Vagina (tissue), 2 donors: Measurements from ENCODE around the gene PROM2. TPM values are rescaled to one million over a fixed set of nuclear protein-coding genes. Genes with fewer than 3 reads are reported as not detected.

ENCODE experiments used
- DNase-seq, 2 donors: peaks; one replicate each; pipeline ENCODE4 v3.0.0-alpha.2; 2017; ENCODE audit errors: extremely low spot score in 2 of 2
- H3K27ac ChIP-seq: fragments of 200-600 bp; sonication (generic); one replicate; pipeline ENCODE4 v1.5.1; 2019
- H3K27me3 ChIP-seq: fragments of 200-600 bp; sonication (generic); one replicate; pipeline ENCODE4 v1.5.1; 2019
- H3K36me3 ChIP-seq, 2 donors: fragments of 200-600 bp; sonication (generic); one replicate each; pipeline ENCODE4 v1.5.1; 2017 to 2019
- H3K4me1 ChIP-seq: fragments of 200-600 bp; sonication (generic); one replicate; pipeline ENCODE4 v1.5.1; 2019
- H3K4me3 ChIP-seq, 2 donors: fragments of 200-600 bp; sonication (generic); 1 replicate in 1 of 2; 2 replicates in 1 of 2; pipeline ENCODE4 v1.5.1; 2016 to 2019
- H3K9me3 ChIP-seq: fragments of 200-600 bp; sonication (generic); one replicate; pipeline ENCODE4 v1.5.1; 2019
- POLR2A ChIP-seq, 2 donors: fragments of 450-650 bp; IDR thresholded peaks; one replicate each; pipeline ENCODE4 v1.6.1; 2017; ENCODE audit warnings: antibody characterized with exemption in 2 of 2, mild to moderate bottlenecking in 2 of 2, moderate library complexity in 2 of 2
- POLR2AphosphoS5 ChIP-seq, 2 donors: sonication (generic); formaldehyde crosslinking; IDR thresholded peaks; one replicate each; pipeline ENCODE4 v1.9.0; 2017; ENCODE audit warnings: antibody characterized with exemption in 2 of 2, mild to moderate bottlenecking in 2 of 2, low read depth in 1 of 2; ENCODE audit not compliant: insufficient read depth in 1 of 2
- intact Hi-C: fragments of 100-400 bp; cut with DNase I; formaldehyde crosslinking; loops from one replicate; pipeline ENCODE4 v1.15.1; 2023
- total RNA-seq: library from RNA; depleted of rRNA; stranded (reverse); fragments of >200 nt; gene quantifications from one replicate; pipeline ENCODE4 v1.2.3, GENCODE V29; 2016
- TF ChIP-seq, protein P1 (sequence below), 3 experiments: fragments of 450-650 bp in 2 of 3; fragments of 200-600 bp in 1 of 3; sonication (generic) in 1 of 3; IDR thresholded peaks; one replicate each; pipeline ENCODE4 v1.5.1; 2017 to 2019; ENCODE audit warnings: antibody characterized with exemption in 3 of 3, mild to moderate bottlenecking in 2 of 3, moderate library complexity in 2 of 3

Gene PROM2
- total RNA-seq, 1 donor from 2014 or later, result 70.5 TPM

DNA sequence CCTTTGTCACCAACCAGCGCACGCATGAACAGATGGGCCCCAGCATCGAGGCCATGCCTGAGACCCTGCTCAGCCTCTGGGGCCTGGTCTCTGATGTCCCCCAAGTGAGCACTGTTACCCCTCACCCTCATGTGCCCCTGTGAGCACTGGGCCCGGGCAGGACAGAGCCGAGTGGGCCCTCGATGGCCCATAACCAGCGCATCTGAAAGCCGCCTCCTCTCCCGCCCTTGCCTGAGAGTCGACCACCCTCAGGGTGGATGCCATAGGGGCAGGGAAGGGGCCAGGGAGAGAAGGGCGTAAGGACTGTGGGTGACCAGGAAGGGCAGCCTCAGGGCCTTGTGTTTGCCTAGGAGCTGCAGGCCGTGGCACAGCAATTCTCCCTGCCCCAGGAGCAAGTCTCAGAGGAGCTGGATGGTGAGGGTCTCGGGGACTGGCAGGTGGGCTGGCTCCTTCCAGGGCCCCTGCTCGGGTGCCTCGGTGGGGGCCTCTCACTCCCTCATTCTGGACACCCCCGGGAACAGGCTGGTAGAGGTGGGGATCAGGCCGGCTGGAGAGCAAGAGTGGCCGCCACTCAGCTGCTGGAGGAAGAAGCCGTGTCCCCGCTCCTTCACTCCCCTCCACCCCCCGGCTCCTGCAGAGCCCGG is 2.1 kb downstream of the PROM2 start:
- peak overlapping the region; percentile 77 for H3K27ac ChIP-seq
- TF ChIP-seq, protein P1, sequence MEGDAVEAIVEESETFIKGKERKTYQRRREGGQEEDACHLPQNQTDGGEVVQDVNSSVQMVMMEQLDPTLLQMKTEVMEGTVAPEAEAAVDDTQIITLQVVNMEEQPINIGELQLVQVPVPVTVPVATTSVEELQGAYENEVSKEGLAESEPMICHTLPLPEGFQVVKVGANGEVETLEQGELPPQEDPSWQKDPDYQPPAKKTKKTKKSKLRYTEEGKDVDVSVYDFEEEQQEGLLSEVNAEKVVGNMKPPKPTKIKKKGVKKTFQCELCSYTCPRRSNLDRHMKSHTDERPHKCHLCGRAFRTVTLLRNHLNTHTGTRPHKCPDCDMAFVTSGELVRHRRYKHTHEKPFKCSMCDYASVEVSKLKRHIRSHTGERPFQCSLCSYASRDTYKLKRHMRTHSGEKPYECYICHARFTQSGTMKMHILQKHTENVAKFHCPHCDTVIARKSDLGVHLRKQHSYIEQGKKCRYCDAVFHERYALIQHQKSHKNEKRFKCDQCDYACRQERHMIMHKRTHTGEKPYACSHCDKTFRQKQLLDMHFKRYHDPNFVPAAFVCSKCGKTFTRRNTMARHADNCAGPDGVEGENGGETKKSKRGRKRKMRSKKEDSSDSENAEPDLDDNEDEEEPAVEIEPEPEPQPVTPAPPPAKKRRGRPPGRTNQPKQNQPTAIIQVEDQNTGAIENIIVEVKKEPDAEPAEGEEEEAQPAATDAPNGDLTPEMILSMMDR (IDR thresholded peaks at IDR 0.05), result no peak
- TF ChIP-seq POLR2A (IDR thresholded peaks at IDR 0.05) (no peak), POLR2AphosphoS5 (IDR thresholded peaks at IDR 0.05; ENCODE audit: insufficient read depth in 1 of 2, low read depth in 1 of 2) (no peak)
- H3K4me3 ChIP-seq, result peak overlapping the region in 1 of 2 donors; percentile 41
- no peaks in the 10 kb centered on the region for H3K36me3 ChIP-seq
- H3K27me3 ChIP-seq, result no peaks in the 10 kb centered on the region
- DNase-seq, result no peak
- intact Hi-C loops, result no loop called here
- no peaks in the 10 kb centered on the region for H3K9me3 ChIP-seq
- peaks cover 15% of the 10 kb centered on the region for H3K4me1 ChIP-seq

DNA sequence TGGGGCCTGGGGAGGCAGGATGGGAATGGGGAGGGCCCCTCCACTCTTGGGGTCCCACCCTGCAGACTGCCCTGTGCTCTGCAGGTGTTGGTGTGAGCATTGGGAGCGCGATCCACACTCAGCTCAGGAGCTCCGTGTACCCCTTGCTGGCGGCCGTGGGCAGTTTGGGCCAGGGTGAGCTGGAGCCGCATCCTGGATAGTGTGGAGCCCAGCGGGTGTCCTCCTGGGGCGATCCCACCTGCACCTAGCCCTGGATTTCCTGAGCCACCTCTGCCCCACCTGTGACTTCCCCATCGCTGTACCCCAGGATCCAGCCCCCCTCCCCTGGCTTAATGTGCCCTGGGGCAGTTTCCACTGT is 2.6 kb downstream of the PROM2 start:
- Histone ChIP-seq H3K27me3 (no peaks in the 10 kb centered on the region), H3K4me1 (peaks cover 15% of the 10 kb centered on the region), H3K36me3 (no peaks in the 10 kb centered on the region), H3K9me3 (no peaks in the 10 kb centered on the region), H3K27ac (peak overlapping the region; percentile 13), H3K4me3 (no peak overlapping the region)
- DNase-seq, result no peak
- TF ChIP-seq POLR2AphosphoS5 (IDR thresholded peaks at IDR 0.05; ENCODE audit: insufficient read depth in 1 of 2, low read depth in 1 of 2), result no peak
- TF ChIP-seq, protein P1 (IDR thresholded peaks at IDR 0.05), result no peak
- no peak for TF ChIP-seq POLR2A (IDR thresholded peaks at IDR 0.05)
- intact Hi-C loops, result no loop called here

DNA sequence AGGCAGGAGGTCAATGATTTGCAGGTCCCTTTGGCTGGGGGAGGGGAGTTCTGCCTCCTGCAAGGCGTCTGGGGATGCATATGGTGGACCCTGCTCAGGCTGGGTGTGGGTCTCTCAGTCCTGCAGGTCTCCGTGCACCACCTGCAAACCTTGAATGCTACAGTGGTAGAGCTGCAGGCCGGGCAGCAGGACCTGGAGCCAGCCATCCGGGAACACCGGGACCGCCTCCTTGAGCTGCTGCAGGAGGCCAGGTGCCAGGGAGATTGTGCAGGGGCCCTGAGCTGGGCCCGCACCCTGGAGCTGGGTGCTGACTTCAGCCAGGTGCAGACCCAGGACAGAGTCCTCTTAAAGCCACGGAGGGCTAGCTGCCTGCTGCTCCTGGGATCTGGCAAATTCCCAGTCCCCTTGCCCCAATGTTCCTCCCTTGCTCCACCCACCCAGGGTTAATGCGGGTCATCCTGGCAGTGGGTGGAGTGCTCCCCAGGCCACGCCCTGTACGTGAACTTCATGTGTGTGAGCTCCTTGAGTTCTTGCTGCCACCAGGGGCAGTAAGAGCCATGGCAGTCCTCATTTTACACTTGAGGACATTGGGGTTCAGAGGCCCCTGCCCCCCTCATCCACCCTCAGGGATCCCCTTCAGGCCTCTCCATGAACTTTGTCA is 3.1 kb downstream of the PROM2 start:
- Histone ChIP-seq H3K27ac (peak overlapping the region; percentile 62), H3K27me3 (no peaks in the 10 kb centered on the region), H3K4me3 (no peak overlapping the region), H3K9me3 (no peaks in the 10 kb centered on the region), H3K36me3 (no peaks in the 10 kb centered on the region), H3K4me1 (peaks cover 15% of the 10 kb centered on the region)
- DNase-seq, result no peak
- TF ChIP-seq, protein P1 (IDR thresholded peaks at IDR 0.05), result no peak
- TF ChIP-seq POLR2A (IDR thresholded peaks at IDR 0.05) (no peak), POLR2AphosphoS5 (IDR thresholded peaks at IDR 0.05; ENCODE audit: insufficient read depth in 1 of 2, low read depth in 1 of 2) (no peak)
- intact Hi-C loops, result no loop called here

DNA sequence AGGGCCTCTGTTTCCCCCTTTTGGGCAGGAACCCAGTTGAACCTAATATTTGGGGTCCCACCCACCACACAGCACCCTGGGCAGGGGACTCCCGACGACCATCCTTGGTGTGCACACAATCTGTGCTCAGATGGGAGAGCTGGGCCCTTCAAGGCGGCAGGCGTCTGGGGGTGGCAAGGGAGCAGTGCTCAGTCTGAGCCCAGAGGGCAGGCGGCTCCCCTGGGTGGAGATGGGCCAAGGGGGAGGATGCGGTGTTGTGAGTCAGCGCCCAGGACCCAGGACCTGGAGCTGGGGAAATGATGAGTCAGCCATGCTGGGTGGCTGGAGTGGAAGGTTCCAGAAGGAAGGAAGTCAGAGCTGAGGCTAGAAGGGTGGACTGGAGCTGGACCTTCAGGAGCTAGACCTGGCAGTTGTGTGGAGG is 3.8 kb downstream of the PROM2 start:
- no peak for DNase-seq
- Histone ChIP-seq H3K9me3 (no peaks in the 10 kb centered on the region), H3K36me3 (no peaks in the 10 kb centered on the region), H3K27me3 (no peaks in the 10 kb centered on the region), H3K27ac (peak overlapping the region; percentile 62), H3K4me3 (no peak overlapping the region), H3K4me1 (peaks cover 15% of the 10 kb centered on the region)
- intact Hi-C loops, result no loop called here
- peak in 1 of 2 donors; percentile 27 for TF ChIP-seq POLR2AphosphoS5 (IDR thresholded peaks at IDR 0.05; ENCODE audit: insufficient read depth in 1 of 2, low read depth in 1 of 2)
- TF ChIP-seq, protein P1 (IDR thresholded peaks at IDR 0.05), result no peak

DNA sequence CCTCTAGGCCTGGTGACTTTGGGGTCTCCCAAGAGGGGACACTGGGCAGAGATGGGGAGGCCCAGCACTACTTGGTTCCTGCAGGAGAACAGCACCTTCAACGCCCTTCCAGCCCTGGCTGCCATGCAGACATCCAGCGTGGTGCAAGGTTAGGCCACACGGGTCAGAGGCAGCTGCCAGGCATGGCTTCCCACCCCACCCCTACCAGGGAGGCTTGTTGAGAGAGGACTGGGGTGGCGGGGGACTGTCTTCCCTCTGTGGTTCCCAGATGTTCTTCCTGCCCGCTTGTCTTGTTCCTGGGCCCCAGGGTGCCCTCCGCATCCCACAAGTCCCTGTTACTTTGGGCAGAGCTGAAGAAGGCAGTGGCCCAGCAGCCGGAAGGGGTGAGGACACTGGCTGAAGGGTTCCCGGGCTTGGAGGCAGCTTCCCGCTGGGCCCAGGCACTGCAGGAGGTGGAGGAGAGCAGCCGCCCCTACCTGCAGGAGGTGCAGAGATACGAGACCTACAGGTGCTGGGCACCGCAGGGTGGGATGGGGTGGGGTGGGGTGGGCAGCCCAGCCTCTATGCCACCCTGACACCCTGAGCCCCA is 4.5 kb downstream of the PROM2 start:
- intact Hi-C loops, result no loop called here
- Histone ChIP-seq H3K4me3 (no peak overlapping the region), H3K9me3 (no peaks in the 10 kb centered on the region), H3K36me3 (no peaks in the 10 kb centered on the region), H3K27ac (peak overlapping the region; percentile 33), H3K27me3 (no peaks in the 10 kb centered on the region), H3K4me1 (peaks cover 14% of the 10 kb centered on the region)
- DNase-seq, result no peak
- TF ChIP-seq POLR2A (IDR thresholded peaks at IDR 0.05) (no peak), POLR2AphosphoS5 (IDR thresholded peaks at IDR 0.05; ENCODE audit: insufficient read depth in 1 of 2, low read depth in 1 of 2) (no peak)
- TF ChIP-seq, protein P1 (IDR thresholded peaks at IDR 0.05), result no peak
